Spleen (tissue), 7 donors: ENCODE measurements around the gene PMEL.

Experiments
- POLR2AphosphoS5 ChIP-seq, 3 donors: sonication (generic); formaldehyde crosslinking; IDR thresholded peaks; one replicate each; pipeline ENCODE4 v1.5.1; 2017; ENCODE audit warnings: antibody characterized with exemption in 3 of 3
- TF ChIP-seq, protein P1 (sequence below), 11 experiments: fragments of 200-600 bp in 7 of 11; fragments of 450-650 bp in 4 of 11; sonication (generic) in 4 of 11; IDR thresholded peaks in 8 of 11; conservative IDR thresholded peaks in 3 of 11; 1 replicate in 7 of 11; 2 replicates in 4 of 11; pipeline versions ENCODE4 v1.4.0 to v1.8.0; 2016 to 2021; ENCODE audit warnings: antibody characterized with exemption in 11 of 11, inconsistent platforms in 4 of 11, mild to moderate bottlenecking in 1 of 11
- donor health status: DM: no; HTN: no; CAD: no; lungs with moderate emphysema.
- donor health status: DM: no; HTN: no; CAD: no.
- donor health status: DM: no; HTN: no; CAD: no.

DNA sequence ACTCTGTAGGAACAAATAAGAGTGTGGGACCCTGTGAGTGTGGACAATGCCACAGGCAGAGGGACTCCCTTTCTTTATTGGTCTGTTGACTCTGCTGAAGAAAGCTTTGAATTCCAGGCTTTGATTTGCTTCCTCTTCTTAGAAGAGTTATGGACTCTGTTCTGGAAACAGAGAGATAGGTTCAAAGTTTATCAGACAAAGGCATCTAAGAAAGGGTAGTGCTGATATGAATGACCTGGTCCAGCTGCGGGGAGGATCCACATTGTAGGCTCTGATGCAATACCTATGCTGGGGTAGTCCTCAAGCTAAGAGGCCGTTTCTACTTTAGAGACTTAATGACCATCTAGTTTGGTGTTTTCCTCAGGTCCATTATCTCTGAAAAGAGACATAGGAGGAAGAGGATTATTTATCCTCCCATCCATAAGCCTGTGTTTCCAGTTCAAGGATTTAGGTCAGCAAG lies 44.3 kb upstream of the PMEL start:
- TF ChIP-seq, protein P1, sequence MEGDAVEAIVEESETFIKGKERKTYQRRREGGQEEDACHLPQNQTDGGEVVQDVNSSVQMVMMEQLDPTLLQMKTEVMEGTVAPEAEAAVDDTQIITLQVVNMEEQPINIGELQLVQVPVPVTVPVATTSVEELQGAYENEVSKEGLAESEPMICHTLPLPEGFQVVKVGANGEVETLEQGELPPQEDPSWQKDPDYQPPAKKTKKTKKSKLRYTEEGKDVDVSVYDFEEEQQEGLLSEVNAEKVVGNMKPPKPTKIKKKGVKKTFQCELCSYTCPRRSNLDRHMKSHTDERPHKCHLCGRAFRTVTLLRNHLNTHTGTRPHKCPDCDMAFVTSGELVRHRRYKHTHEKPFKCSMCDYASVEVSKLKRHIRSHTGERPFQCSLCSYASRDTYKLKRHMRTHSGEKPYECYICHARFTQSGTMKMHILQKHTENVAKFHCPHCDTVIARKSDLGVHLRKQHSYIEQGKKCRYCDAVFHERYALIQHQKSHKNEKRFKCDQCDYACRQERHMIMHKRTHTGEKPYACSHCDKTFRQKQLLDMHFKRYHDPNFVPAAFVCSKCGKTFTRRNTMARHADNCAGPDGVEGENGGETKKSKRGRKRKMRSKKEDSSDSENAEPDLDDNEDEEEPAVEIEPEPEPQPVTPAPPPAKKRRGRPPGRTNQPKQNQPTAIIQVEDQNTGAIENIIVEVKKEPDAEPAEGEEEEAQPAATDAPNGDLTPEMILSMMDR (IDR thresholded peaks at IDR 0.05 in 8 of 11, conservative IDR thresholded peaks at IDR 0.05 in 3 of 11), result no peak
- TF ChIP-seq POLR2AphosphoS5 (IDR thresholded peaks at IDR 0.05), result no peak
